B cell (primary cell): ENCODE data around the gene MAN1A1. TPM values are rescaled to one million over a fixed set of nuclear protein-coding genes. Genes with fewer than 3 reads are reported as not detected.
A peak's percentile ranks its signal among the peaks of the same experiment; 100 is the strongest.

Experiments used
- ATAC-seq: fragments of 200-7000 bp; cut with Tn5 transposase; one replicate; pipeline ENCODE4 v1.10.0; 2021; ENCODE audit warnings: low read depth, mild to moderate bottlenecking, moderate number of reproducible peaks, moderate library complexity
- CTCF ChIA-PET: fragments of 350-600 bp; sonication (Branson Sonifier 250); formaldehyde crosslinking; loops from one replicate; lab custom pipeline; 2021; ENCODE audit warnings: antibody characterized with exemption, inconsistent platforms; lab: Charles Lee
- POLR2A ChIA-PET: fragments of 350-600 bp; sonication (Branson Sonifier 250); formaldehyde crosslinking; loops from one replicate; lab custom pipeline; 2021; ENCODE audit warnings: antibody characterized with exemption; lab: Charles Lee
- DNase-seq: peaks from one replicate; pipeline ENCODE4 v3.0.0; 2013
- H2AFZ ChIP-seq: 2 replicates; pipeline ENCODE4 v1.6.1; 2012; ENCODE audit warnings: mild to moderate bottlenecking, low read depth, low read length; ENCODE audit not compliant: insufficient read depth, poor library complexity, severe bottlenecking
- H3K27ac ChIP-seq, 2 donors: 1 replicate in 1 of 2; 2 replicates in 1 of 2; pipeline ENCODE4 v1.5.1; 2012 to 2013; ENCODE audit warnings: low read length in 2 of 2, mild to moderate bottlenecking in 2 of 2, moderate library complexity in 1 of 2
- H3K27me3 ChIP-seq, 4 experiments: fragments of 200-600 bp in 1 of 4; sonication (generic) in 1 of 4; replicated peaks in 1 of 4; 1 replicate in 2 of 4; 2 replicates in 2 of 4; pipeline versions ENCODE4 v1.6.1 to v1.7.0; 2013 to 2016; ENCODE audit warnings: low read length in 3 of 4, mild to moderate bottlenecking in 2 of 4, mixed read lengths in 1 of 4, moderate library complexity in 1 of 4; ENCODE audit not compliant: insufficient read depth in 4 of 4, control insufficient read depth in 3 of 4; ENCODE audit errors: control extremely low read depth in 1 of 4
- H3K36me3 ChIP-seq, 2 experiments: replicated peaks in 1 of 2; 1 replicate in 1 of 2; 2 replicates in 1 of 2; pipeline versions ENCODE4 v1.6.1 to v1.7.1; 2013; ENCODE audit warnings: low read length in 1 of 2; ENCODE audit not compliant: insufficient read depth in 2 of 2, control insufficient read depth in 1 of 2; ENCODE audit errors: control extremely low read depth in 1 of 2, extremely low read depth in 1 of 2
- H3K4me1 ChIP-seq, 2 donors: fragments of 200-600 bp in 1 of 2; sonication (generic) in 1 of 2; 1 replicate in 1 of 2; 2 replicates in 1 of 2; pipeline versions ENCODE4 v1.5.1 to v1.6.1; 2013 to 2017; ENCODE audit warnings: low read length in 2 of 2; ENCODE audit not compliant: control insufficient read depth in 2 of 2, insufficient read depth in 2 of 2
- H3K4me2 ChIP-seq: replicated peaks from 2 replicates; pipeline ENCODE3; 2012; ENCODE audit warnings: mild to moderate bottlenecking, low read depth, low read length; ENCODE audit not compliant: poor library complexity, severe bottlenecking
- H3K4me3 ChIP-seq, 5 experiments: fragments of 200-600 bp in 1 of 5; sonication (generic) in 1 of 5; 1 replicate in 3 of 5; 2 replicates in 2 of 5; pipeline versions ENCODE4 v1.5.1 to v1.7.0; 2011 to 2016; ENCODE audit warnings: low read length in 4 of 5, mild to moderate bottlenecking in 4 of 5, low read depth in 2 of 5, control low read depth in 1 of 5, moderate library complexity in 1 of 5; ENCODE audit not compliant: insufficient read depth in 1 of 5; ENCODE audit errors: control extremely low read depth in 1 of 5, extremely low read depth in 1 of 5
- H3K79me2 ChIP-seq: fragments of 200-600 bp; sonication (generic); one replicate; pipeline ENCODE4 v1.6.0; 2016; ENCODE audit warnings: low read length; ENCODE audit not compliant: control insufficient read depth, insufficient read depth
- H3K9ac ChIP-seq: fragments of 200-600 bp; sonication (generic); 2 replicates; pipeline ENCODE4 v1.6.1; 2017; ENCODE audit warnings: mild to moderate bottlenecking, low read length, moderate library complexity
- H3K9me3 ChIP-seq, 3 donors: one replicate each; pipeline versions ENCODE4 v1.6.1 to v1.7.1; 2013; ENCODE audit warnings: low read length in 2 of 3; ENCODE audit not compliant: control insufficient read depth in 2 of 3, insufficient read depth in 1 of 3; ENCODE audit errors: control extremely low read depth in 1 of 3
- H4K20me1 ChIP-seq: 2 replicates; pipeline ENCODE4 v1.6.0; 2012; ENCODE audit warnings: mild to moderate bottlenecking, low read length; ENCODE audit not compliant: insufficient read depth, control insufficient read depth, poor library complexity, severe bottlenecking
- H3K27ac Mint-ChIP-seq: one replicate; pipeline ENCODE4 v1.8.0; 2021; ENCODE audit warnings: mixed read lengths
- H3K27me3 Mint-ChIP-seq: one replicate; pipeline ENCODE4 v1.8.0; 2021; ENCODE audit warnings: mixed read lengths
- H3K4me1 Mint-ChIP-seq: one replicate; pipeline ENCODE4 v1.8.0; 2021; ENCODE audit warnings: mixed read lengths
- H3K4me3 Mint-ChIP-seq: one replicate; pipeline ENCODE4 v1.8.0; 2021; ENCODE audit warnings: mixed read lengths
- H3K9me3 Mint-ChIP-seq: one replicate; pipeline ENCODE4 v1.8.0; 2022; ENCODE audit warnings: mixed read lengths; ENCODE audit not compliant: insufficient read depth
- EZH2 ChIP-seq: IDR thresholded peaks from 2 replicates; pipeline ENCODE4 v1.6.1; 2012; ENCODE audit warnings: borderline replicate concordance, low read depth, mild to moderate bottlenecking, moderate library complexity, low read length; ENCODE audit not compliant: insufficient read depth, poor library complexity, severe bottlenecking
- WGBS: methylation state at CpG from one replicate; pipeline ENCODE4 v1.1.5; 2013; ENCODE audit warnings: missing lambda C conversion rate; ENCODE audit not compliant: insufficient coverage; 5-methylcytosine and 5-hydroxymethylcytosine counted together
- intact Hi-C: fragments of 100-400 bp; cut with micrococcal nuclease; formaldehyde crosslinking; loops from one replicate; pipeline ENCODE4 v1.10.0; 2022
- polyA plus RNA-seq: library from polyadenylated mRNA; depleted of rRNA; stranded (reverse); fragments of >200 nt; gene quantifications from 2 replicates; pipeline ENCODE4 v1.2.3, GENCODE V29; 2012
- total RNA-seq, 2 donors: library from RNA; stranded (reverse); fragments of 120-200 nt in 1 of 2; gene quantifications; 1 replicate in 1 of 2; 2 replicates in 1 of 2; pipeline versions ENCODE4 v1.2.3 to v1.2.4, GENCODE V29; 2013 to 2022
- TF ChIP-seq, protein P1 (sequence below): fragments of 200-600 bp; IDR thresholded peaks from one replicate; pipeline ENCODE4 v1.8.0; 2022; ENCODE audit warnings: antibody characterized with exemption, mild to moderate bottlenecking

The MAN1A1 gene
- total and polyA plus RNA-seq, 2 donors (not counting 1 experiment from before 2014, with no cell fraction given), result 5.1 to 31.7 TPM

DNA sequence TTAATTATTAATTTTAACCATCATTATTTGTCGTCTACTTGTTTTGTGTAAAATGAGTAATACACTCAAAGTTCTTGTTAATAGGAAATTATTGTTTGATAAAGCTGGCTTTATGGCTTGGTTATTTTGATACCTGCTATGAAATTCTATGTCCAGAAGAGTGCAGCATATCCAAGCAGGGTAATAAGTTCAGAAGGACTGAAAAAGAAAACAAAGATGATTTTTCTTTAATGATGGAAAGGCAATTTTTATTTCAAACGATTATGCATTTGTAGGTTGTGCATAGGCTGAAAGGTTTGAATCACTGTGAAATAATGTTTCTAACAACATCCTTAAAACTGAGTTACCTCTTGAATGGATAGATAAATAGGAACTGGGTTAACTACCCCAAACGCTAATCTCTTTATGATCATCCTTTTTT is 1.4 kb upstream of the MAN1A1 start:
- peaks cover 60% of the 10 kb centered on the region for H3K4me1 Mint-ChIP-seq
- peak overlapping the region; percentile 92 for H3K4me2 ChIP-seq
- peak overlapping the region; percentile 80 for H3K27ac Mint-ChIP-seq
- H3K4me1 ChIP-seq, result peaks cover 39 to 59% of the 10 kb centered on the region in 2 donors
- H3K27me3 Mint-ChIP-seq, result no peaks in the 10 kb centered on the region
- DNase-seq, result peak; percentile 42
- H3K9ac ChIP-seq, result peak overlapping the region; percentile 94
- ChIA-PET CTCF (interaction anchor here (0.7 to 2.3 kb wide), 9 partner anchors 8 to 627 kb away, joined by 3 to 23 read pairs (median 3); no protein-coding TSS in a partner anchor), POLR2A (interaction anchor here (0.7 kb wide), 1 partner anchor 387 kb away, joined by 3 read pairs; no protein-coding TSS in a partner anchor)
- peaks cover 85% of the 10 kb centered on the region for H3K79me2 ChIP-seq
- intact Hi-C loops, result loop anchor here (2.0 to 5.0 kb wide), 4 partner anchors 41 to 1984 kb away; partner anchors contain the start of genes MCM9, NUS1 and TBC1D32
- no peak for TF ChIP-seq EZH2
- TF ChIP-seq, protein P1, sequence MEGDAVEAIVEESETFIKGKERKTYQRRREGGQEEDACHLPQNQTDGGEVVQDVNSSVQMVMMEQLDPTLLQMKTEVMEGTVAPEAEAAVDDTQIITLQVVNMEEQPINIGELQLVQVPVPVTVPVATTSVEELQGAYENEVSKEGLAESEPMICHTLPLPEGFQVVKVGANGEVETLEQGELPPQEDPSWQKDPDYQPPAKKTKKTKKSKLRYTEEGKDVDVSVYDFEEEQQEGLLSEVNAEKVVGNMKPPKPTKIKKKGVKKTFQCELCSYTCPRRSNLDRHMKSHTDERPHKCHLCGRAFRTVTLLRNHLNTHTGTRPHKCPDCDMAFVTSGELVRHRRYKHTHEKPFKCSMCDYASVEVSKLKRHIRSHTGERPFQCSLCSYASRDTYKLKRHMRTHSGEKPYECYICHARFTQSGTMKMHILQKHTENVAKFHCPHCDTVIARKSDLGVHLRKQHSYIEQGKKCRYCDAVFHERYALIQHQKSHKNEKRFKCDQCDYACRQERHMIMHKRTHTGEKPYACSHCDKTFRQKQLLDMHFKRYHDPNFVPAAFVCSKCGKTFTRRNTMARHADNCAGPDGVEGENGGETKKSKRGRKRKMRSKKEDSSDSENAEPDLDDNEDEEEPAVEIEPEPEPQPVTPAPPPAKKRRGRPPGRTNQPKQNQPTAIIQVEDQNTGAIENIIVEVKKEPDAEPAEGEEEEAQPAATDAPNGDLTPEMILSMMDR, result peak; percentile 57
- no peak for ATAC-seq
- H2AFZ ChIP-seq, result peak overlapping the region; percentile 84
- no CpG with 5 or more reads among the region's 3 CpGs for WGBS
- H3K9me3 ChIP-seq, result no peaks in the 10 kb centered on the region
- H4K20me1 ChIP-seq, result no peaks in the 10 kb centered on the region
- no peaks in the 10 kb centered on the region for H3K9me3 Mint-ChIP-seq
- H3K27me3 ChIP-seq, result no peaks in the 10 kb centered on the region
- peak overlapping the region; percentile 73 to 95 (median 88) for H3K4me3 ChIP-seq
- peak overlapping the region; percentile 85 to 94 for H3K27ac ChIP-seq
- peak overlapping the region; percentile 85 for H3K4me3 Mint-ChIP-seq
- H3K36me3 ChIP-seq, result no peaks in the 10 kb centered on the region
